Erythroblast (primary cell): ENCODE data around the gene RPS6KC1.
"Not testable (repeated sequence)": the region's sequence is repeated elsewhere in the genome, so short reads cannot be mapped to it uniquely, and the experiment has no call there.

Source experiments
- DNase-seq, 2 experiments: peaks; one replicate each; lab custom pipeline; 2025; lab: John Stamatoyannopoulos, UW
- GATA1 ChIP-seq: IDR thresholded peaks from 2 replicates; pipeline ENCODE4 v1.6.1; 2011; ENCODE audit warnings: low read depth, mild to moderate bottlenecking, control low read depth, low read length, moderate library complexity
- POLR2A ChIP-seq: IDR thresholded peaks from 2 replicates; pipeline ENCODE4 v1.6.1; 2011; ENCODE audit warnings: mild to moderate bottlenecking, low read length

RPS6KC1 gene

DNA sequence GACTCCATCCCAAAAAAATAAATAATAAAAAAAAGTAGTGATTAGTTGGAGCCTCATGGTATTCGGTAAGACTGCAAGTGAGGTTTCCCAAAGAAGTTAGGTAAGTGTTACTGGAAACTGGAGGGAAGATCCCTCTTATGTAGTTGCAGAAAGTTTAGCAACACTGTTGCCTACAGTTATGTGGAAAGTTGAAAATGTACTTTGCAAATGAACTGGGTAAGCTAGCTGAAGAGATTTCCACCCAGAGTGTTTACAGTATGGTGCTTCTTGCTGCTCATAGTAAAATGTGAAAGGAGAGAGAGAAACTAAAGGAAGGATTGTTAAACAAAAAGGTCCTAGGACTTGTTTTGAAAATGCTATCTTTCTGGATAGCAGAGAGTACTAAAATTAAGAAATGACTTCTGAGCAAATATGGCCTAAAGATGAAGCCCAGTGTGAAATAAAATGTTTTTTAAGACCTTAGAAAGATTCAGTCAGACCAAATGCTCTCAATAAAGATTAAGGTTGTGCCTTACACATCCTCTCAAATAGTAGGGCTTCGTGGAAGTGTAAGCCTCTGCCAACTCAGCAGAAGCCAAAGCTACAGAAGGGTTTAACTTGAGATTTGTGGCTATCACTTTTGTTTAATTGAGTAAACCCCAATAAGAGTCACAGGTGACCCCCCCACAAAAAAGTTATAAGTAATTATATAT is 31.5 kb downstream of the RPS6KC1 start:
- DNase-seq = no peak
- TF ChIP-seq POLR2A (no peak), GATA1 (no peak)

DNA sequence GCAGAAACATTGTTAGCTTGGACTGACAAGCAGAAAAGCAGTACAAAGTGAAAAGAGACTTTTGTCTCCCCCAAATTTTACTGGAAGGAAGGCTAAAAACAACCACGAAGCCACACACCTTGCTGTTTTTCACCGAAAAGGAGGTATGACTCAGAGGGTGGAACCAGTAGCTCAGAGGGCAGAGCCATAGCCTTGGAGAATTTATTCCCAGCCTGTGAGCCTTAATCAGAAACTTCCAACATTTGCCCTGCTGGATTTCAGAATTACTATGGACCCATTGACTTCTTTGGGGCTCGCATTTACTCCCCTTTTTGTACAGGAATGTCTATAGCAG is 32.0 kb downstream of the RPS6KC1 start:
- TF ChIP-seq GATA1 (no peak), POLR2A (no peak)

DNA sequence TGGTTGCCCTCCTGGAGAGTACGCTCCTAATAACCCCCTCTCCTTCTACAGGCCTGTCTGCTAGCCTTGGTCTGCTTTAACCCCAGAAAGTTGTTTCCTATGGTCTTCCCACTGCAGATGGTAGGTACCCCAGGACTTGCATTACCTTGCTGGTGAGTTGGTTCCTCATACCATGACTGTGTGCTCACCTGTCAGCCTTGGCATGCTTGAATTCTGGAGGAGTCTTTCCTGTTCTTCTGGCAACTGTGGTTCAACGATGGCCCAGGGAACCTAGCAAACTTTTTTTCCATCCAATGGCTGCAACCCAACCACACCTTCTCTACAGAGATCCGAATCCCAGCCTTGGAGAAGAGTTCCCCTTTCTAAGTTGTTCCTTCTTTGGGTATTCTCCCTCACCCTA is 36.9 kb downstream of the RPS6KC1 start:
- no peak for DNase-seq
- no peak for TF ChIP-seq POLR2A
- no peak for TF ChIP-seq GATA1

More for the DNA sequence above, 32.0 kb downstream of the RPS6KC1 start:
- DNase-seq = no peak

DNA sequence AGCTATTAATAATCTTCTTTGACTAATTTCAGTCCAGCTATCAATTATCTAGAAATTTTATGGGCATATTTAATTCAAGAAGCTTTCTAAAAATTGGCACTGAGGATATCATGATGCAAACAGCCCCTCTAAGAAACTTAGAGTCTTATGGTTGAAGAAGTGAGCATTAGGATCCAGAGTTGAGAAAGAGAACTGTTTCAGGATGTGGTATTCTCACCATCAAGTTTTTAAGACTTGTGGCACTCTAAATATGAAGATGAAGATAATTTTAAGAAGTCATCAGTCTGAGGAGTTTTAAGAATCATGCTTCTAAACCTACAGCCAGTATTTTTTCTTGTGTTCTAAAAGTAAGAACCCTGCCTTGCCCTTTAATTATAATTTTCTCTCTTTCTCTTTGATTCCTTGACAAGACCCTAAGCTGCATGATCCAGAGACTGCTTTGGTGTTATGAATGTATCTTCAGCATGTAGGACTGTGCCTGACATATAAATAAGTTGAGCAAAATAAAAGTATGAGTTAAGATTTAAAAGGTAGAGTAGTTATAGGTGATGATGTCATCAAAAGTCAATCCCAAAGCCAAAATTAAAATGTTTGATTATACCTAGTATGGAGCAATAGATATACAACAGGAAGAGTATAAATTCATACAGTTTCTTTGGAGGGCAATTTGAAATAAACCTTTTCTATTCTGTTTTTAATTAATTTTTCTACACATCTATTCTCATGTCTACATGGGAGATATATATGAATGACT is 39.1 kb downstream of the RPS6KC1 start:
- no peak for TF ChIP-seq GATA1
- no peak for TF ChIP-seq POLR2A
- DNase-seq = no peak

DNA sequence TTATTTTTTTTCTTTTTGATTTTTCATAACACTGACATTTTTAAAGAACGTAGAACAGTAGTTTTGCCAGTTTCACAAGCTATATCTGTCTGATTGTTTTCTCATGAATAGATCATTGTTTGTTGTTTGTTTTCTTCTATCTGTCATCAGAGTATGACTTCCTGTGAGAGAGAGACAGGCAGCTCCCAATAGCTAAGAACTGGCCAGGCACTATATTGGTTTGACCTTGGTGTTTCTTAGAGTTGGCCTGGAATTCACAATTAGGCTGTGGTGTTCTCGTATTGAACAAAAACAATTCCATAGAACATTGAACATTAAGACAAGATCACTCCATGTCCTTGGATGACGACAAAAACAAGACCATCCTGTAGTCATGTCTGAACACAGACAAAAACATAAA is 43.4 kb downstream of the RPS6KC1 start:
- DNase-seq = no peak
- TF ChIP-seq GATA1 (no peak), POLR2A (no peak)

DNA sequence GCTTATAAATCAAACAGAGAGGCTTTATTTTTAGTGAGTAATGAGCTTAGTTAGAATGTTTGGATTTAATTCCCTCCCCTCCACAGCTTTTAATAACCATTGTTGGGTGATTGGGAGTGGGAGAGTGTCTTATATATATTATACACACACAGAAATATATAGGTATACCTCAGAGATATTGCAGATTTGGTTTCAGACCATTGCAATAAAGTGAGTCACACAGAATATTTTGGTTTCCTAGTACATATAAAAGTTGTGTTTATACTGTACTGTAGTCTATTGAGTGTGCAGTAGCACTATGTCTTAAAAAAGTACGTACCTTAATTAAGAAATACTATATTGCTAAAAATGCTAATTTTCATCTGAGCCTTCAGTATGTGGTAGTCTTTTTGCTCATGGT is 44.4 kb downstream of the RPS6KC1 start:
- no peak for TF ChIP-seq POLR2A
- no peak for TF ChIP-seq GATA1
- no peak for DNase-seq

DNA sequence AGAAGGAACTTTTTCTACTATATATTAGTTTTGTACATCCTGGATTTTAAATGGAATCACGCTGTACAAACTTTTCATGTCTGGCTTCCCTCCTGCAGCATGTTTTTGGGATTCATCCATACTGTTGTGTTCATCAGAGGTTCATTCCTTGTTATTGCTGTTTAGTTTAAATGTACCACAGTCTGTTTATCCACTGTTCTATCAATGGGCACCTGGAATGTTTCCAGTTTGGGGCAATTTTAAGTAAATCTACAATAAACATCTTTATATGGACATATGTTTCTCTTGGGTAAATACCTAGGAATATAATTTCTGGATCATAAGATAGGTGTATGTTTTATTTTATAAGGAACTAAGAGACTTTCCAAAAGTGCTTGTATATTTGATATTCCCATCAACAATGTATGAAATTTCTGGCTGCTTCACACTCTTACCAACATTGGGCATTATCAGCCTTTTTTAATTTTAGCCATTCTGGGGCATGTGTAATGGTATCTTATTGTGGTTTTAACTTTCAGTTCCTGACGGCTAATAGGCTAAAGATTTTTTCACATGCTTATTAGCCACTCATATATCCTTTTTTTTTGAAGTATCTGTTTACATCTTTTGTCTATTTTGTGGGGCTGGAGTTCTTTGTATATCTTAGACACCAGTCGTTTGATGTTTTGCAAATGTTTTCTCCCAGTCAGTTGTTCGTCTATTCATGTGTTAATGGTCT is 48.8 kb downstream of the RPS6KC1 start:
- DNase-seq = no peak

DNA sequence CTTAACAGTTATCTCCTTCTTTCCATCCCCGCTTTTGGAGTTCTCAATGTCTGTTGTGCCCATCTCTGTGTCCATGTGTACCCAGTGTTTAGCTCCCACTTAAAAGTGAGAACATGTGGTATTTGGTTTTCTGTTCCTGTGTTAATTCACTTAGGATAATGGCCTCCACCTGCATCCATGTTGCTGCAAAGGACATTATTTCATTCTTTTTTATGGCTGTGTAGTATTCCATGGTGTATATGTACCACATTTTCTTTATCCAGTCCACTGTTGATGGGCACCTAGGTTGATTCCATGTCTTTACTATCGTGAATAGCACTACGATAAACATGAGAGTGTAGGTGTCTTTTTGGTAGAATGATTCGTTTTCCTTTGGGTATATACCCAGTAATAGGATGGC is 49.5 kb downstream of the RPS6KC1 start:
- not testable (repeated sequence) for DNase-seq

More for the DNA sequence above, 48.8 kb downstream of the RPS6KC1 start:
- no peak for TF ChIP-seq POLR2A
- no peak for TF ChIP-seq GATA1

DNA sequence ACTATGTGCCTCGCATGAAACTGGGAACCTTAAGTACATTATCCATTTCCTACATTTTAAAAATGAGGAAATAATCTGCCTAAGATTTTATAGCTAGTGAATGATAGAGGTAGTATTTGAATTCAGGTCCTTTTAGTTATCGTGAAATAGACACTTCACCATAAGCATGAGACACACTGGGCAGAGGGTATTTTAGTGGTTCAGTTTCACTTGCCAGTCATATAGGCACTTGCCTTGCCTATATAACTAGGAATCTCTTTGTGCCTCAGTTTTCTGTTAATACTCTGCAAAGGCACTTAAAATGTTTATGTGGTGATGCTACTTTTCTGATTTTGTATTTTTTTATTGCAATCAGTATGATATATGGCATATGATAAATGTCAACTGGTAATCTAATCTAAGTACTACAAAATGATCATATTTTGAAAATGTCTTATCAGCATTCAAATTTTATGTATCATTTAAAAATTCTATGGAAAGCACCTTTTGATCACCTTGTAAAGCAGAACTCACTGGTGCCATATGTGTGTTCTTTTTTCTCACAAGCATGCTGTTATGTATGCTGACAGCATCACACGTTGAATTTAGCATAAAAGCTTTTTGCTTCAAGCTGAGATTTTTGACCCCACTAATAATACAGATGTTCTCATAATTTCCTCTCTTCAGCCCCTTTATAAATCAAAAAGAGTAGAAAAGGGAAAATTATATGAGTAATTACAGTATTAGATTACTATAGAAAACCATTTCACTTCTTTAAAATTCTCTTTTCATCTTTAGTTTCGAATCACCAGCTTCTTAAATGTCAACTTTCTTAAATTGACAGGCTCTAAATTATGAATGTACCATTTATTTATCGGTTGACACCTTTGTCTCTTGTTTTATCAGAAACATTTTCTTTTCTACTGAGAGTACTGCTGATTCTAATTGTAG is 52.6 kb downstream of the RPS6KC1 start:
- no peak for DNase-seq
- no peak for TF ChIP-seq POLR2A

DNA sequence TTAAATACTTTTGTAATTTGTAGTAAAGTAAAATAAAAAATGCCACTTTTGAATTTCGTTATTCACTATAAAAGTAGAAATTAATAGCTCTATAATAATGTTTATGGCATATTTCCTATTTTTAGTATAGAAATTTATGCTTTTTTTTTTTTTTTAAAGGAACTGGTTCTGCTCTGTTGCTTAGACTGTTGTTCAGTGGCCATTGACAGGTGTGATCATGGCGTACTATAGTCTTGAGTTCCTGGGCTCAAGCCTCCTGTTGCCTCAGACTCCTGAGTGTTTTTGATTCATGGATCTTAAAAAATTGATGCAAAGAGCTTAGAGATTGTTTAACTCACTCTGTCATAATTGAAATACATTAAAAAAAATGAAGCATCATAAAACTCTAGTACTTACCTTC is 53.6 kb downstream of the RPS6KC1 start:
- TF ChIP-seq GATA1 (no peak), POLR2A (no peak)
- DNase-seq = no peak

DNA sequence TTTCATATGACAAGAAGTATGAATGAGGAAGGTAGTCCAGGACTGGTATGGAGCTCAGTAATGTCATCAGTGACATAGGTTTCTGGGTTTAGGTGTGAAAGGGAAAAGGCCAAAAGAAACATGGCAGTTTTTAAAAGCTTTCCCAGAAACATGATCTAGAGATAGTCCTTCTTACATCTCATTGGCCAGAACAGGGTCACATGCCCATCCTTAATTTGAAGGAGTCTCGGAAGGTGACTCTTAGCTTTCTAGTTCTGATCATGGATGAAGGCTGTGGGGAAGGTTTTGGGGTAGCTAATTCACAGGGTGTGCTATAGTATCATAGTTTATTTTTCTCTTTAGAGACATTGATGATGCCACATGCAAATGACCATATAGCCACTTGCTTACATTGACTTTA is 55.3 kb downstream of the RPS6KC1 start:
- DNase-seq = no peak
- no peak for TF ChIP-seq POLR2A
- no peak for TF ChIP-seq GATA1

DNA sequence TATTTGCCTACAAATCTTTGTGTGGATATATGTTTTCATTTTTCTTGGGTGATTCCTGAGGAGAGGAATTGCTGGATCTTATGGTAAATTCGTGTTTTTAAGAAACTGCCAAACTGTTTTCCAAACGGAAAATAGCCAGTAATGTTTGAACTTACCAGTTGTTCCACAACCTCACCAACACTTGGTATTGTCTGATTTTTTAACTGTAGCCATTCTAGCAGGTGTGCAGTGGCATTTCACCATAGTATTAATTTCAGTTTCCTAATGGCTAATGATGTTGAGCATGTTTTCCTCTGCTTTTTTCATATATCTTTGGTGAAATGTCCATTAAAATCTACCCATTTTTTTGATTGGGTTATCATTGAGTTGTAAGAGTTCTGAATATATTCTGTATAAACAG is 56.6 kb downstream of the RPS6KC1 start:
- TF ChIP-seq GATA1 (no peak), POLR2A (no peak)

DNA sequence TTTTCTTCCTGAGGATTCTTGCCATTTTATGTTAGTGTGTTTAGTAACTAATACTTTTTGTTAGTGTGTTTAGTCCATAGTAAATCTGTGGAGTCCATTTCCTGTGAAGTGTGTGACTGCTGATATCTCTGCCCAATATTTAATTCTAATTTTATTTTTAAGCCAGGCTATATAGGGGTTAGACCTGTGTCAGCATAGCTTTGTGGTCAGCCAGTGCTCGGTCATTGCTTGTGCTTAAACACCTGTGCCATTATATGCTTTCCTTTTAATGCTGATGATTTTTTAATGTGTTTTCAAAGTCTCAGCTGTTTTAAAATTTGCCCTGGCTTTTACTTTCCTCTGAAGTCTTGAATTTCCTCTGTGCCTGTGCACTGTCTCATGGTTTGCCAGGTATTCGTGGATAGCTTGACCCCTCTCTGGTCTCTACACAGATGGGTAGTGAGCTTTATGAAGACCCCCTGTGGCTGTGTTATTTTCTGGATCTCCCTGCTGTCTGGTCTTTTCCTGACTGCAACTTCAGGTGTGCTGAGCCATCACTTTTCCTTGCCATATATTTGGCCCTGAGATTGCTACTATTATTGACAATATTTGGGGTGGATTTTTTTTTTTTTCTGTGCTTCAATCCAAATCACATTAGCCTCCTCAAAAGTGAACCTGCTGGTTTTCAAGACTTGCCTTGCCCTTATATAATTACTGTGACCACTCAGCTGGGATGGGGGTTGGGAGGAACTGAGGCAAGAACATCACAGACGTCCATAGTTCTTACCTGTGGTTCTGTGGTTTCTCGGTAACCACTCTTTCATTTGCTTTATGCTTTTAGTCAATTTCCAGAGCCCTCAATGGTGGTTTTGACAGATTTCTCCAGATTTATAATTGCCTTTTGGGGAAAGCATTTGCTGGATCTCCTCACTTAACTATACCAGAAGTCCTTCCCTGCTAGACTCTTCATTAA is 59.6 kb downstream of the RPS6KC1 start:
- TF ChIP-seq POLR2A (no peak), GATA1 (no peak)
- no peak for DNase-seq

More for the DNA sequence above, 56.6 kb downstream of the RPS6KC1 start:
- no peak for DNase-seq

DNA sequence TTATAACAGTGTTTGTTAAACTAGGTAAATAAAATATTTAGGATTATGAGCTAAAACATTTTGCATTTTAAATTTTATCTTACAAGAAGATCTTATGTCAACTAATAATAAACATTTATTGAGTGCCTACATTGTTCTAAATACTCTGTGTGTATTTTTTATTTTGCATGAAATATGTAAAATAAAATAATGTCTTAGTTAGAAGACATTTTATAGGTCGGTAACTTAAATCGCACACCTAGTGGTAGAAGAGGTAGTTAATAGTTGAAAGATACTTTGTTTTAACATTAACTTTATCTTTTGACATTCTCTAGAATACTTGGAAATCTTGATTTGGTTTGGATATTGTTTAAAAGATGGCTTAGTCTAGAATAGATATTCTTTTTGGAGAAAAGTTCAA is 60.5 kb downstream of the RPS6KC1 start:
- DNase-seq = no peak
- TF ChIP-seq POLR2A = no peak
- TF ChIP-seq GATA1 = no peak

DNA sequence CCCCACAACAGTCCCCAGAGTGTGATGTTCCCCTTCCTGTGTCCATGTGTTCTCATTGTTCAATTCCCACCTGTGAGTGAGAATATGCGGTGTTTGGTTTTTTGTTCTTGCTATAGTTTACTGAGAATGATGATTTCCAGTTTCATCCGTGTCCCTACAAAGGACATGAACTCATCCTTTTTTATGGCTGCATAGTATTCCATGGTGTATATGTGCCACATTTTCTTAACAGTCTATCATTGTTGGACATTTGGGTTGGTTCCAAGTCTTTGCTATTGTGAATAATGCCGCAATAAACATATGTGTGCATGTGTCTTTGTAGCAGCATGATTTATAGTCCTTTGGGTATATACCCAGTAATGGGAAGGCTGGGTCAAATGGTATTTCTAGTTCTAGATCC is 61.7 kb downstream of the RPS6KC1 start:
- not testable (repeated sequence) for DNase-seq

DNA sequence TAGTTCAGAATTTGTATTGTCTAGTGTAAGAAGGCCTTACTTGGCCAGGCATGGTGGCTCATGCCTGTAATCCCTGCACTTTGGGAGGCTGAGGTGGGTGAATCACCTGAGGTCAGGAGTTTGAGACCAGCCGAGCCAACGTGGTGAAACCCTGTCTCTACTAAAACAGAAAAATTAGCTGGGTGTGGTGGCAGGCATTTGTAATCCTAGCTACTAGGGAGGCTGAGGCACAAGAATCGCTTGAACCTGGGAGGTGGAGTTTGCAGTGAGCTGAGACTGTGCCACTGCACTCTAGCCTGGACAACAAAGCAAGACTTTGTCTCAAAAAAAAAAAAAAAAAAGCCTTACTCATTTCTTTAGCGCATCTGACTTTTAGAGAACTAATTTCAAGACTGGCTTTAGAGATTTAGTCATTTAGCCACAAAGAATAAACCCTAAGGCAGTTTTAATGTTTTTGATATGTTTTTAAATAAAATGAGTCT is 66.7 kb downstream of the RPS6KC1 start:
- not testable (repeated sequence) for DNase-seq
